Neural progenitor cell (in vitro differentiated cells): ENCODE measurements around the gene APBB2. TPM values are rescaled to one million over a fixed set of nuclear protein-coding genes. Genes with fewer than 3 reads are reported as not detected.

Experiments
- DNase-seq: peaks from one replicate; pipeline ENCODE4 v3.0.0-alpha.2; 2016; ENCODE audit warnings: low spot score
- H2AFZ ChIP-seq: fragments of 200-600 bp; sonication (generic); replicated peaks from 2 replicates; pipeline ENCODE4 v1.6.1; 2016; ENCODE audit warnings: antibody characterized with exemption
- H3F3A ChIP-seq: fragments of 200-600 bp; sonication (generic); 2 replicates; pipeline ENCODE4 v1.6.1; 2016; ENCODE audit warnings: antibody characterized with exemption, low read depth
- H3K27ac ChIP-seq: fragments of 200-600 bp; sonication (generic); 2 replicates; pipeline ENCODE4 v1.5.1; 2016; ENCODE audit warnings: mild to moderate bottlenecking
- H3K27me3 ChIP-seq: fragments of 200-600 bp; sonication (generic); 2 replicates; pipeline ENCODE4 v1.6.1; 2016; ENCODE audit warnings: mild to moderate bottlenecking, moderate library complexity
- H3K36me3 ChIP-seq: fragments of 200-600 bp; sonication (generic); 2 replicates; pipeline ENCODE4 v1.5.1; 2016
- H3K4me1 ChIP-seq: fragments of 200-600 bp; sonication (generic); 2 replicates; pipeline ENCODE4 v1.6.1; 2016; ENCODE audit warnings: mixed run types
- H3K4me2 ChIP-seq: fragments of 200-600 bp; sonication (generic); 2 replicates; pipeline ENCODE4 v1.6.1; 2016
- H3K4me3 ChIP-seq: fragments of 200-600 bp; sonication (generic); 2 replicates; pipeline ENCODE4 v1.5.1; 2016
- H3K79me2 ChIP-seq: fragments of 200-600 bp; sonication (generic); 2 replicates; pipeline ENCODE4 v1.6.1; 2016; ENCODE audit warnings: low read depth
- H3K9ac ChIP-seq: fragments of 200-600 bp; sonication (generic); 2 replicates; pipeline ENCODE4 v1.6.1; 2016
- H3K9me3 ChIP-seq: fragments of 200-600 bp; sonication (generic); 2 replicates; pipeline ENCODE4 v1.5.1; 2016; ENCODE audit warnings: low read depth
- H4K20me1 ChIP-seq: fragments of 200-600 bp; sonication (generic); 2 replicates; pipeline ENCODE4 v1.6.1; 2016; ENCODE audit warnings: low read depth
- H3K27ac Mint-ChIP-seq: 3 replicates; pipeline ENCODE4 v1.8.0; 2021; ENCODE audit warnings: mixed read lengths
- H3K27me3 Mint-ChIP-seq: 2 replicates; pipeline ENCODE4 v1.8.0; 2022; ENCODE audit warnings: low read depth, mild to moderate bottlenecking, inconsistent platforms, moderate library complexity, mixed read lengths; ENCODE audit not compliant: insufficient read depth
- H3K36me3 Mint-ChIP-seq: 3 replicates; pipeline ENCODE4 v1.8.0; 2021; ENCODE audit warnings: mixed read lengths
- H3K4me1 Mint-ChIP-seq: 3 replicates; pipeline ENCODE4 v1.8.0; 2021; ENCODE audit warnings: mixed read lengths
- H3K4me3 Mint-ChIP-seq: 3 replicates; pipeline ENCODE4 v1.8.0; 2021; ENCODE audit warnings: mild to moderate bottlenecking, moderate library complexity, mixed read lengths
- H3K9me3 Mint-ChIP-seq: 3 replicates; pipeline ENCODE4 v1.8.0; 2020; ENCODE audit warnings: mixed read lengths
- CTCF ChIP-seq: fragments of 200-600 bp; sonication (generic); IDR thresholded peaks from 2 replicates; pipeline ENCODE4 v1.5.1; 2017; ENCODE audit warnings: antibody characterized with exemption, mild to moderate bottlenecking
- EZH2 ChIP-seq: fragments of 200-600 bp; sonication (generic); IDR thresholded peaks from 2 replicates; pipeline ENCODE4 v1.6.1; 2017; ENCODE audit warnings: antibody characterized with exemption, mild to moderate bottlenecking, moderate library complexity
- EZH2phosphoT487 ChIP-seq: fragments of 200-600 bp; sonication (generic); IDR thresholded peaks from 2 replicates; pipeline ENCODE4 v1.6.1; 2017; ENCODE audit warnings: antibody characterized with exemption
- total RNA-seq: library from RNA; depleted of rRNA; stranded (reverse); fragments of >200 nt; gene quantifications from 2 replicates; pipeline ENCODE4 v1.2.3, GENCODE V29; 2015; ENCODE audit warnings: low replicate concordance

APBB2 gene
- total RNA-seq, 1 donor from 2014 or later = 83.2 TPM

DNA sequence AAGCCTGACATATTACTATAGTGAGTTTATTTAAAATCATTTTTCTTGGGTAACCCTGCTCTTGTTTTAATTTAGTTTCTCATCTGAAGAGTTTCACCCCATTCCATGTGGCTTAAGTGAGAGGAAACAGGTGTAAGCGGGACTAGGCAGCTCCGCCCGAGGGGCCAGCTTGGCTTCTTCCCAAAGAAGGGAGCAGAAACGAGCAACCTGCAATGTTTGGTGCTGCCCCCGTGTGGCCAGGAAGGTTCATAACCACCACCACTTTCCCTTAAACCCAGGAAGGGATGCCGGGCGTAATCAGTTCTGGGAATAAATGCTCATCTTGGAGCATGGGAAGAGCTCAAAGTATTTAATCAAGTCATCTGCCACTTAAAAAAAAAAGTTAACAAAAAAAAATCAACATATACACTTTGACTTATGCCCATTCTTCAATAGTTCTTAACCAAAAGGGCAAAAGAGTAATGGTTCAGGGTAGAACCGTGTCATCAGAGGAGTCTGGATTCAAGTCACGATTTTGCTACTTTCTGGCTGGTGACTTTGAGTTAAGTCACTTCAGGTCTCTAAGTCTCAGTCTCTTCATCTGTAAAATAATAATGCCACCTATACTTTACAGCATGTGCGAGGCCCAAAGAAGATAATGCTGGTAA, 316.7 kb downstream of the APBB2 start:
- TF ChIP-seq CTCF (peak; percentile 93), EZH2phosphoT487 (no peak)
- no peaks in the 10 kb centered on the region for H3K27me3 ChIP-seq
- no peaks in the 10 kb centered on the region for H3K36me3 Mint-ChIP-seq
- DNase-seq = peak; percentile 86
- no peak overlapping the region for H3K4me3 Mint-ChIP-seq
- no peaks in the 10 kb centered on the region for H4K20me1 ChIP-seq
- H3K4me2 ChIP-seq = no peak overlapping the region
- H3K4me1 Mint-ChIP-seq = peaks cover 2% of the 10 kb centered on the region
- H3K36me3 ChIP-seq = no peaks in the 10 kb centered on the region
- H3K79me2 ChIP-seq = no peaks in the 10 kb centered on the region
- no peak overlapping the region for H3K27ac Mint-ChIP-seq
- no peak overlapping the region for H2AFZ ChIP-seq
- H3K27ac ChIP-seq = no peak overlapping the region
- no peak overlapping the region for H3K4me3 ChIP-seq
- H3K9ac ChIP-seq = no peak overlapping the region
- peaks cover 6% of the 10 kb centered on the region for H3K27me3 Mint-ChIP-seq
- no peaks in the 10 kb centered on the region for H3K9me3 Mint-ChIP-seq
- no peaks in the 10 kb centered on the region for H3F3A ChIP-seq
- no peaks in the 10 kb centered on the region for H3K9me3 ChIP-seq
- no peaks in the 10 kb centered on the region for H3K4me1 ChIP-seq

- H3K36me3 ChIP-seq = no peaks in the 10 kb centered on the region
- no peaks in the 10 kb centered on the region for H3K27me3 ChIP-seq
- Mint-ChIP-seq H3K27me3 (peaks cover 2% of the 10 kb centered on the region), H3K4me1 (peaks cover 15% of the 10 kb centered on the region), H3K27ac (no peak overlapping the region), H3K9me3 (no peaks in the 10 kb centered on the region), H3K36me3 (no peaks in the 10 kb centered on the region), H3K4me3 (no peak overlapping the region)
- DNase-seq = no peak
- no peak overlapping the region for H3K9ac ChIP-seq
- no peak overlapping the region for H3K4me3 ChIP-seq
- no peaks in the 10 kb centered on the region for H3K4me1 ChIP-seq
- H3K9me3 ChIP-seq = no peaks in the 10 kb centered on the region
- H4K20me1 ChIP-seq = no peaks in the 10 kb centered on the region
- H3K79me2 ChIP-seq = no peaks in the 10 kb centered on the region
- no peaks in the 10 kb centered on the region for H3F3A ChIP-seq
- TF ChIP-seq EZH2phosphoT487 = no peak
- H3K4me2 ChIP-seq = no peak overlapping the region
- H2AFZ ChIP-seq = no peak overlapping the region
- H3K27ac ChIP-seq = no peak overlapping the region
These were observed 323.6 kb downstream of the APBB2 start for GRCh38 chr4:40890764-40891163.

DNA sequence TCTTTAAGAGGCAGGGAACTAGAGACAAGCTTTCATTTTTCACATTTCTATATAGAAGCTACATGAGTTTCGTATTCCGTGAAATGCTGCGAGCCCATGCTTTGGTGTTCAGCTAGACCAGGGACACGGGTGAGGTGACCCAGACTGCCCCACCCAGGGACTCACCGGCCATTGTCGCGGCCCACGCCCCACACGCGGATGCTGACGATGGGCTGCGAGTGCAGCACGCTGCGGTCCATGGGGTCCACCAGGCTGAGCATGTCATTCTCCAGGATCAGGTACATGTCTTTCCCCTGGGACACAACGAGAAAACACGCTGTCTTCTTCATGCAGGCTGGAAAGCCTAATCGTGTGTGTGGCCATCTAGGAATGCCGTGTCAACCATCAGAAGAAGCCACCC, 324.1 kb downstream of the APBB2 start:
- H3K4me1 ChIP-seq = no peaks in the 10 kb centered on the region
- TF ChIP-seq EZH2 = no peak
- TF ChIP-seq CTCF = no peak
- no peak for TF ChIP-seq EZH2phosphoT487
- Mint-ChIP-seq H3K4me1 (peaks cover 15% of the 10 kb centered on the region), H3K27me3 (peaks cover 2% of the 10 kb centered on the region), H3K9me3 (no peaks in the 10 kb centered on the region), H3K36me3 (no peaks in the 10 kb centered on the region), H3K4me3 (no peak overlapping the region), H3K27ac (no peak overlapping the region)
- no peak overlapping the region for H2AFZ ChIP-seq
- H3K27me3 ChIP-seq = no peaks in the 10 kb centered on the region
- no peaks in the 10 kb centered on the region for H3F3A ChIP-seq
- H3K27ac ChIP-seq = no peak overlapping the region
- H3K79me2 ChIP-seq = no peaks in the 10 kb centered on the region
- H4K20me1 ChIP-seq = no peaks in the 10 kb centered on the region
- no peak overlapping the region for H3K4me2 ChIP-seq
- DNase-seq = no peak
- H3K36me3 ChIP-seq = no peaks in the 10 kb centered on the region
- no peak overlapping the region for H3K4me3 ChIP-seq
- H3K9ac ChIP-seq = no peak overlapping the region
- no peaks in the 10 kb centered on the region for H3K9me3 ChIP-seq

- H3K9me3 Mint-ChIP-seq = no peaks in the 10 kb centered on the region
- Histone ChIP-seq H3K27me3 (no peaks in the 10 kb centered on the region), H3K4me3 (no peak overlapping the region), H3K36me3 (no peaks in the 10 kb centered on the region), H3K9ac (no peak overlapping the region), H3K9me3 (no peaks in the 10 kb centered on the region), H3K4me1 (no peaks in the 10 kb centered on the region), H3F3A (no peaks in the 10 kb centered on the region), H3K79me2 (no peaks in the 10 kb centered on the region), H2AFZ (no peak overlapping the region), H4K20me1 (no peaks in the 10 kb centered on the region), H3K4me2 (no peak overlapping the region), H3K27ac (no peak overlapping the region)
- peaks cover 15% of the 10 kb centered on the region for H3K4me1 Mint-ChIP-seq
- no peaks in the 10 kb centered on the region for H3K27me3 Mint-ChIP-seq
- no peak for DNase-seq
- no peak overlapping the region for H3K27ac Mint-ChIP-seq
- no peaks in the 10 kb centered on the region for H3K36me3 Mint-ChIP-seq
- no peak overlapping the region for H3K4me3 Mint-ChIP-seq
- no peak for TF ChIP-seq CTCF
- TF ChIP-seq EZH2phosphoT487 = no peak
These were observed 325.4 kb downstream of the APBB2 start for GRCh38 chr4:40888933-40889332.
